ENCODE data around the gene ARFIP1. TPM values are rescaled to one million over a fixed set of nuclear protein-coding genes. Genes with fewer than 3 reads are reported as not detected.

The ARFIP1 gene
- total RNA-seq, 1 experiment from 2014 or later, result 26.7 TPM

- no TSS peak for BruUV-seq (replicated peaks)
- TF ChIP-seq CTCF (IDR thresholded peaks at IDR 0.05; ENCODE audit: unreplicated experiment), result no peak
- peaks cover 13% of the 10 kb centered on the region for H3K9me3 Mint-ChIP-seq (ENCODE audit: unreplicated experiment)
- intact Hi-C loops (cut with micrococcal nuclease), result no loop called here
- DNase-seq (ENCODE audit: unreplicated experiment), result no peak
- no peak overlapping the region for H3K4me3 Mint-ChIP-seq (ENCODE audit: unreplicated experiment)
- no peaks in the 10 kb centered on the region for H3K4me1 Mint-ChIP-seq (ENCODE audit: insufficient read depth, unreplicated experiment)
- ChIA-PET POLR2A (interaction anchor here (0.5 to 0.6 kb wide), 2 partner anchors 593 to 801 kb away, joined by 3 read pairs; no protein-coding TSS in a partner anchor), CTCF (interaction anchor here (0.7 kb wide), 1 partner anchor 304 kb away, joined by 3 read pairs; no protein-coding TSS in a partner anchor)
- H3K27me3 Mint-ChIP-seq (ENCODE audit: insufficient read depth, unreplicated experiment), result no peaks in the 10 kb centered on the region
- H3K36me3 Mint-ChIP-seq (ENCODE audit: insufficient read depth, unreplicated experiment), result peaks cover 13% of the 10 kb centered on the region
- no peak overlapping the region for H3K27ac Mint-ChIP-seq (ENCODE audit: low read depth, unreplicated experiment)
Observed at GRCh38 chr4:152921284-152921683, 141.5 kb downstream of the ARFIP1 start.

GRCh38 chr4:152925851-152926250 is 146.1 kb downstream of the ARFIP1 start:
- no peak for DNase-seq (ENCODE audit: unreplicated experiment)
- Mint-ChIP-seq H3K27ac (ENCODE audit: low read depth, unreplicated experiment) (no peak overlapping the region), H3K4me1 (ENCODE audit: insufficient read depth, unreplicated experiment) (no peaks in the 10 kb centered on the region), H3K36me3 (ENCODE audit: insufficient read depth, unreplicated experiment) (peaks cover 7% of the 10 kb centered on the region), H3K4me3 (ENCODE audit: unreplicated experiment) (no peak overlapping the region), H3K9me3 (ENCODE audit: unreplicated experiment) (no peaks in the 10 kb centered on the region), H3K27me3 (ENCODE audit: insufficient read depth, unreplicated experiment) (no peaks in the 10 kb centered on the region)
- no peak for TF ChIP-seq CTCF (IDR thresholded peaks at IDR 0.05; ENCODE audit: unreplicated experiment)
- ChIA-PET CTCF (interaction anchor here (0.5 to 0.9 kb wide), 2 partner anchors 10 to 56 kb away, joined by 3 read pairs; partner anchors contain the start of gene FHDC1), POLR2A (interaction anchor here (0.7 to 1.0 kb wide), 3 partner anchors 12 to 368 kb away, joined by 3 to 5 read pairs (median 3); no protein-coding TSS in a partner anchor)
- no TSS peak for BruUV-seq (replicated peaks)
- intact Hi-C loops (cut with micrococcal nuclease), result no loop called here

GRCh38 chr4:152926959-152927358 is 147.2 kb downstream of the ARFIP1 start:
- Mint-ChIP-seq H3K36me3 (ENCODE audit: insufficient read depth, unreplicated experiment) (peaks cover 3% of the 10 kb centered on the region), H3K27ac (ENCODE audit: low read depth, unreplicated experiment) (no peak overlapping the region), H3K27me3 (ENCODE audit: insufficient read depth, unreplicated experiment) (no peaks in the 10 kb centered on the region), H3K4me1 (ENCODE audit: insufficient read depth, unreplicated experiment) (no peaks in the 10 kb centered on the region), H3K4me3 (ENCODE audit: unreplicated experiment) (no peak overlapping the region), H3K9me3 (ENCODE audit: unreplicated experiment) (no peaks in the 10 kb centered on the region)
- POLR2A ChIA-PET, result interaction anchor here (0.7 to 1.3 kb wide), 3 partner anchors 10 to 12 kb away, joined by 3 to 7 read pairs (median 3); no protein-coding TSS in a partner anchor
- DNase-seq (ENCODE audit: unreplicated experiment), result no peak
- TF ChIP-seq CTCF (IDR thresholded peaks at IDR 0.05; ENCODE audit: unreplicated experiment), result no peak
- CTCF ChIA-PET, result interaction anchor here (0.6 kb wide), 1 partner anchor 31 kb away, joined by 3 read pairs; no protein-coding TSS in a partner anchor
- BruUV-seq (replicated peaks), result no TSS peak
- intact Hi-C loops (cut with micrococcal nuclease), result no loop called here

- Mint-ChIP-seq H3K36me3 (ENCODE audit: insufficient read depth, unreplicated experiment) (no peaks in the 10 kb centered on the region), H3K4me1 (ENCODE audit: insufficient read depth, unreplicated experiment) (no peaks in the 10 kb centered on the region), H3K27ac (ENCODE audit: low read depth, unreplicated experiment) (no peak overlapping the region), H3K27me3 (ENCODE audit: insufficient read depth, unreplicated experiment) (no peaks in the 10 kb centered on the region), H3K4me3 (ENCODE audit: unreplicated experiment) (no peak overlapping the region), H3K9me3 (ENCODE audit: unreplicated experiment) (no peaks in the 10 kb centered on the region)
- no peak for DNase-seq (ENCODE audit: unreplicated experiment)
- TF ChIP-seq CTCF (IDR thresholded peaks at IDR 0.05; ENCODE audit: unreplicated experiment), result no peak
- no TSS peak for BruUV-seq (replicated peaks)
- ChIA-PET CTCF (interaction anchor here (1.2 to 1.3 kb wide), 3 partner anchors 12 to 200 kb away, joined by 3 to 4 read pairs (median 3); no protein-coding TSS in a partner anchor), POLR2A (no interaction called here)
- intact Hi-C loops (cut with micrococcal nuclease), result no loop called here
Observed at GRCh38 chr4:152927737-152928136, 148.0 kb downstream of the ARFIP1 start.
